Endometrial microvascular endothelial cells (primary cell): ENCODE results near the gene NUP85. TPM values are rescaled to one million over a fixed set of nuclear protein-coding genes. Genes with fewer than 3 reads are reported as not detected.
"Not testable (repeated sequence)": the region's sequence is repeated elsewhere in the genome, so short reads cannot be mapped to it uniquely, and the experiment has no call there.

ENCODE experiments used
- in situ Hi-C: cut with HindIII; loops from 2 replicates; pipeline ENCODE4 v1.10.0; 2017; ENCODE audit warnings: low sequenced_read_pairs, low pct_unique_long_range_greater_than_20kb; ENCODE audit errors: inconsistent ontology term
- total RNA-seq: library from RNA; depleted of rRNA; stranded (reverse); fragments of >200 nt; gene quantifications from one replicate; pipeline ENCODE4 v1.2.3, GENCODE V29; 2015; ENCODE audit errors: inconsistent ontology term

The NUP85 gene
- total RNA-seq, 1 donor from 2014 or later, result 66.9 TPM

- in situ Hi-C loops, result no loop called here
These were observed 56.0 kb downstream of the NUP85 start, which contains the start of the genes GGA3 and MRPS7 for GRCh38 chr17:75261336-75262111. TSS of gene GGA3 (minus strand) at chr17:75261606. CDS start at chr17:75261587, 19 bp downstream. TSS of gene MRPS7 (plus strand) at chr17:75261879. CDS start at chr17:75261901, 22 bp downstream.

- in situ Hi-C loops, result no loop called here
These were observed 56.7 kb downstream of the NUP85 start for GRCh38 chr17:75262112-75262606.

GRCh38 chr17:75263055-75263454, 57.6 kb downstream of the NUP85 start:
- in situ Hi-C loops, result no loop called here

- in situ Hi-C loops, result no loop called here
These were observed 60.3 kb downstream of the NUP85 start for GRCh38 chr17:75265614-75266315.

- in situ Hi-C loops, result no loop called here
These were observed 61.1 kb downstream of the NUP85 start for GRCh38 chr17:75266316-75267152.

GRCh38 chr17:75267153-75267410, 61.6 kb downstream of the NUP85 start:
- in situ Hi-C loops, result no loop called here

GRCh38 chr17:75267411-75268232, 62.1 kb downstream of the NUP85 start:
- in situ Hi-C loops, result no loop called here

GRCh38 chr17:75269844-75270217, 64.4 kb downstream of the NUP85 start:
- in situ Hi-C loops, result no loop called here

GRCh38 chr17:75270218-75270965, 64.9 kb downstream of the NUP85 start:
- in situ Hi-C loops, result no loop called here

GRCh38 chr17:75270966-75271232, 65.4 kb downstream of the NUP85 start, which contains the start of gene MIF4GD:
TSS of gene MIF4GD (minus strand) at chr17:75271231. CDS start at chr17:75270195, 1,036 bp downstream.
- in situ Hi-C loops, result no loop called here

- in situ Hi-C loops, result no loop called here
These were observed 65.9 kb downstream of the NUP85 start for GRCh38 chr17:75271233-75271954.

GRCh38 chr17:75271955-75272847, 66.7 kb downstream of the NUP85 start:
- in situ Hi-C loops, result no loop called here

- in situ Hi-C loops, result no loop called here
These were observed 67.3 kb downstream of the NUP85 start for GRCh38 chr17:75272848-75273184.

- in situ Hi-C loops, result no loop called here
These were observed 68.7 kb downstream of the NUP85 start for GRCh38 chr17:75273977-75274708.

GRCh38 chr17:75277664-75278071, 72.2 kb downstream of the NUP85 start:
- in situ Hi-C loops, result no loop called here

GRCh38 chr17:75280189-75280588, 74.7 kb downstream of the NUP85 start:
- in situ Hi-C loops, result not testable (repeated sequence)
